Measurements from ENCODE around the gene PHF12. TPM values are rescaled to one million over a fixed set of nuclear protein-coding genes. Genes with fewer than 3 reads are reported as not detected.

The PHF12 gene
- polyA plus RNA-seq, 2 of the 4 experiments (the other 2 are of a cell fraction), result 25.3 to 29.9 TPM

- WGBS (ENCODE audit: missing lambda C conversion rate), result 87% methylated on average over 10 of the region's 10 CpGs
- Histone ChIP-seq H3K4me1 (no peaks in the 10 kb centered on the region), H3K27ac (no peak overlapping the region), H3K4me2 (no peak overlapping the region), H3K4me3 (no peak overlapping the region), H3K9me3 (no peaks in the 10 kb centered on the region)
- ATAC-seq (no peak), FAIRE-seq (no peak), DNase-seq (ENCODE audit: low read depth in 1 of 2, low spot score in 1 of 2) (no peak)
- POLR2A ChIA-PET, result no interaction called here
- TF ChIP-seq EHMT2 (IDR thresholded peaks at IDR 0.05; ENCODE audit: low read depth) (no peak), MYC (IDR thresholded peaks at IDR 0.05; ENCODE audit: borderline replicate concordance, low read length) (no peak), BHLHE40 (IDR thresholded peaks at IDR 0.05; ENCODE audit: low read depth, low read length) (no peak), ZNF302 (CRISPR knock-in tag; IDR thresholded peaks at IDR 0.05) (no peak), JUNB (IDR thresholded peaks at IDR 0.05) (no peak), SMC3 (IDR thresholded peaks at IDR 0.05) (no peak), RAD21 (conservative IDR thresholded peaks at IDR 0.05 in 1 of 2, IDR thresholded peaks at IDR 0.05 in 1 of 2) (no peak), KDM1A (IDR thresholded peaks at IDR 0.05; ENCODE audit: low read depth) (no peak), POLR2A (IDR thresholded peaks at IDR 0.05; ENCODE audit: low read length) (no peak), HOXB13 (CRISPR knock-in tag; IDR thresholded peaks at IDR 0.05; ENCODE audit: low read depth) (no peak), ZC3H11A (IDR thresholded peaks at IDR 0.05) (no peak), NFE2L2 (conservative IDR thresholded peaks at IDR 0.05; ENCODE audit: low read length) (no peak)
- TF ChIP-seq, protein P1, sequence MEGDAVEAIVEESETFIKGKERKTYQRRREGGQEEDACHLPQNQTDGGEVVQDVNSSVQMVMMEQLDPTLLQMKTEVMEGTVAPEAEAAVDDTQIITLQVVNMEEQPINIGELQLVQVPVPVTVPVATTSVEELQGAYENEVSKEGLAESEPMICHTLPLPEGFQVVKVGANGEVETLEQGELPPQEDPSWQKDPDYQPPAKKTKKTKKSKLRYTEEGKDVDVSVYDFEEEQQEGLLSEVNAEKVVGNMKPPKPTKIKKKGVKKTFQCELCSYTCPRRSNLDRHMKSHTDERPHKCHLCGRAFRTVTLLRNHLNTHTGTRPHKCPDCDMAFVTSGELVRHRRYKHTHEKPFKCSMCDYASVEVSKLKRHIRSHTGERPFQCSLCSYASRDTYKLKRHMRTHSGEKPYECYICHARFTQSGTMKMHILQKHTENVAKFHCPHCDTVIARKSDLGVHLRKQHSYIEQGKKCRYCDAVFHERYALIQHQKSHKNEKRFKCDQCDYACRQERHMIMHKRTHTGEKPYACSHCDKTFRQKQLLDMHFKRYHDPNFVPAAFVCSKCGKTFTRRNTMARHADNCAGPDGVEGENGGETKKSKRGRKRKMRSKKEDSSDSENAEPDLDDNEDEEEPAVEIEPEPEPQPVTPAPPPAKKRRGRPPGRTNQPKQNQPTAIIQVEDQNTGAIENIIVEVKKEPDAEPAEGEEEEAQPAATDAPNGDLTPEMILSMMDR (IDR thresholded peaks at IDR 0.05), result no peak
- TF ChIP-seq, protein P2, sequence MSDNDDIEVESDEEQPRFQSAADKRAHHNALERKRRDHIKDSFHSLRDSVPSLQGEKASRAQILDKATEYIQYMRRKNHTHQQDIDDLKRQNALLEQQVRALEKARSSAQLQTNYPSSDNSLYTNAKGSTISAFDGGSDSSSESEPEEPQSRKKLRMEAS (IDR thresholded peaks at IDR 0.05), result no peak
- TF ChIP-seq, protein P3, sequence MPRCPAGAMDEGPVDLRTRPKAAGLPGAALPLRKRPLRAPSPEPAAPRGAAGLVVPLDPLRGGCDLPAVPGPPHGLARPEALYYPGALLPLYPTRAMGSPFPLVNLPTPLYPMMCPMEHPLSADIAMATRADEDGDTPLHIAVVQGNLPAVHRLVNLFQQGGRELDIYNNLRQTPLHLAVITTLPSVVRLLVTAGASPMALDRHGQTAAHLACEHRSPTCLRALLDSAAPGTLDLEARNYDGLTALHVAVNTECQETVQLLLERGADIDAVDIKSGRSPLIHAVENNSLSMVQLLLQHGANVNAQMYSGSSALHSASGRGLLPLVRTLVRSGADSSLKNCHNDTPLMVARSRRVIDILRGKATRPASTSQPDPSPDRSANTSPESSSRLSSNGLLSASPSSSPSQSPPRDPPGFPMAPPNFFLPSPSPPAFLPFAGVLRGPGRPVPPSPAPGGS (IDR thresholded peaks at IDR 0.05), result no peak
- CTCF ChIA-PET, result interaction anchor here (0.5 to 9.9 kb wide), 6 partner anchors 12 to 159 kb away, joined by 4 to 54 read pairs (median 6); partner anchors contain the start of genes DHRS13 and TLCD1
Measured at GRCh38 chr17:28885951-28886350, 65.4 kb downstream of the PHF12 start.

DNA sequence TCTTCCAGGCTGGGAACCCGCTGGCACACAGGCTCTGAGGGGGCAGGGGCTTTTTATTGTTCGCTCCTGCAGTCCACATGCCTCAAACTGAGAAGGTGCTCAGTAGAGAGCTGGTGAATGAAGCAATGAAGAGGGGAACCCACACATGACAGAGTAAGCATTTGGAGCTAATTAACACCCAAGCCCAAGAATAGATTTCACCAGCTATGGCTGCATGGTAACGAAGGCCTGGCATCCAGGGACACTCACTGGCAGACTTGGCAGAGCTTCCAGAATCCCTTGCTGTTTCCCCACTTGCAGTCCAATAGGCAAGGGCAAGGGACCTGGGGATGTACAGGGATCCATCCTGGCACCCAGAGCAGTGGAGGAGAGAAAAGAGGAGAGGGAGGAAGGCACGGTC, 66.0 kb downstream of the PHF12 start:
- TF ChIP-seq JUN (IDR thresholded peaks at IDR 0.05) (no peak), EHF (CRISPR knock-in tag; IDR thresholded peaks at IDR 0.05) (no peak), GATA3 (IDR thresholded peaks at IDR 0.05; ENCODE audit: borderline replicate concordance) (no peak), JUNB (IDR thresholded peaks at IDR 0.05) (no peak), ZSCAN20 (CRISPR knock-in tag; IDR thresholded peaks at IDR 0.05) (no peak), HDAC2 (IDR thresholded peaks at IDR 0.05) (no peak), HES2 (IDR thresholded peaks at IDR 0.05) (no peak), CBX2 (IDR thresholded peaks at IDR 0.05; ENCODE audit: borderline replicate concordance, low read depth) (no peak), RARB (CRISPR knock-in tag; IDR thresholded peaks at IDR 0.05) (no peak), PHF8 (IDR thresholded peaks at IDR 0.05; ENCODE audit: borderline replicate concordance, low read depth) (no peak), NPAS2 (CRISPR knock-in tag; IDR thresholded peaks at IDR 0.05; ENCODE audit: borderline replicate concordance) (no peak), FOSB (CRISPR knock-in tag; IDR thresholded peaks at IDR 0.05) (no peak), KDM1A (IDR thresholded peaks at IDR 0.05; ENCODE audit: low read depth) (no peak)
- TF ChIP-seq, protein P4, sequence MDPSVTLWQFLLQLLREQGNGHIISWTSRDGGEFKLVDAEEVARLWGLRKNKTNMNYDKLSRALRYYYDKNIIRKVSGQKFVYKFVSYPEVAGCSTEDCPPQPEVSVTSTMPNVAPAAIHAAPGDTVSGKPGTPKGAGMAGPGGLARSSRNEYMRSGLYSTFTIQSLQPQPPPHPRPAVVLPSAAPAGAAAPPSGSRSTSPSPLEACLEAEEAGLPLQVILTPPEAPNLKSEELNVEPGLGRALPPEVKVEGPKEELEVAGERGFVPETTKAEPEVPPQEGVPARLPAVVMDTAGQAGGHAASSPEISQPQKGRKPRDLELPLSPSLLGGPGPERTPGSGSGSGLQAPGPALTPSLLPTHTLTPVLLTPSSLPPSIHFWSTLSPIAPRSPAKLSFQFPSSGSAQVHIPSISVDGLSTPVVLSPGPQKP (IDR thresholded peaks at IDR 0.05; ENCODE audit: low read depth, low read length), result no peak
- TF ChIP-seq, protein P5, sequence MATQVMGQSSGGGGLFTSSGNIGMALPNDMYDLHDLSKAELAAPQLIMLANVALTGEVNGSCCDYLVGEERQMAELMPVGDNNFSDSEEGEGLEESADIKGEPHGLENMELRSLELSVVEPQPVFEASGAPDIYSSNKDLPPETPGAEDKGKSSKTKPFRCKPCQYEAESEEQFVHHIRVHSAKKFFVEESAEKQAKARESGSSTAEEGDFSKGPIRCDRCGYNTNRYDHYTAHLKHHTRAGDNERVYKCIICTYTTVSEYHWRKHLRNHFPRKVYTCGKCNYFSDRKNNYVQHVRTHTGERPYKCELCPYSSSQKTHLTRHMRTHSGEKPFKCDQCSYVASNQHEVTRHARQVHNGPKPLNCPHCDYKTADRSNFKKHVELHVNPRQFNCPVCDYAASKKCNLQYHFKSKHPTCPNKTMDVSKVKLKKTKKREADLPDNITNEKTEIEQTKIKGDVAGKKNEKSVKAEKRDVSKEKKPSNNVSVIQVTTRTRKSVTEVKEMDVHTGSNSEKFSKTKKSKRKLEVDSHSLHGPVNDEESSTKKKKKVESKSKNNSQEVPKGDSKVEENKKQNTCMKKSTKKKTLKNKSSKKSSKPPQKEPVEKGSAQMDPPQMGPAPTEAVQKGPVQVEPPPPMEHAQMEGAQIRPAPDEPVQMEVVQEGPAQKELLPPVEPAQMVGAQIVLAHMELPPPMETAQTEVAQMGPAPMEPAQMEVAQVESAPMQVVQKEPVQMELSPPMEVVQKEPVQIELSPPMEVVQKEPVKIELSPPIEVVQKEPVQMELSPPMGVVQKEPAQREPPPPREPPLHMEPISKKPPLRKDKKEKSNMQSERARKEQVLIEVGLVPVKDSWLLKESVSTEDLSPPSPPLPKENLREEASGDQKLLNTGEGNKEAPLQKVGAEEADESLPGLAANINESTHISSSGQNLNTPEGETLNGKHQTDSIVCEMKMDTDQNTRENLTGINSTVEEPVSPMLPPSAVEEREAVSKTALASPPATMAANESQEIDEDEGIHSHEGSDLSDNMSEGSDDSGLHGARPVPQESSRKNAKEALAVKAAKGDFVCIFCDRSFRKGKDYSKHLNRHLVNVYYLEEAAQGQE (IDR thresholded peaks at IDR 0.05), result no peak
- TF ChIP-seq, protein P1 (IDR thresholded peaks at IDR 0.05), result no peak
- POLR2A ChIA-PET, result no interaction called here
- no peak overlapping the region for H3K4me2 ChIP-seq
- no peak overlapping the region for H3K4me3 ChIP-seq
- ATAC-seq (no peak), DNase-seq (ENCODE audit: low read depth in 1 of 2, low spot score in 1 of 2) (no peak), FAIRE-seq (no peak)
- CTCF ChIA-PET, result interaction anchor here (1.6 to 4.0 kb wide), 5 partner anchors 12 to 159 kb away, joined by 5 to 22 read pairs (median 7); partner anchors contain the start of genes DHRS13, FLOT2 and TLCD1
- H3K9me3 ChIP-seq, result no peaks in the 10 kb centered on the region
- no peaks in the 10 kb centered on the region for H3K4me1 ChIP-seq
- H3K27ac ChIP-seq, result no peak overlapping the region
- WGBS (ENCODE audit: missing lambda C conversion rate), result 87% methylated on average over 4 of the region's 4 CpGs

Data from A549 (cell line).